ENCODE results near the gene ZNF710. TPM values are rescaled to one million over a fixed set of nuclear protein-coding genes. Genes with fewer than 3 reads are reported as not detected.

The ZNF710 gene
- total RNA-seq, 4 donors from 2014 or later: 6.6 to 13.8 (median 10.1) TPM

- Histone ChIP-seq H3K27ac (replicated peaks in 1 of 4) (no peak overlapping the region), H3K36me3 (no peaks in the 10 kb centered on the region), H3K4me1 (peaks cover 13 to 15% (median 13%) of the 10 kb centered on the region in 4 donors), H3K4me3 (no peak overlapping the region), H3K27me3 (no peaks in the 10 kb centered on the region), H3K9me3 (no peaks in the 10 kb centered on the region)
- intact Hi-C loops (cut with DNase I): no loop called here
- TF ChIP-seq CTCF (IDR thresholded peaks at IDR 0.05) (no peak), POLR2AphosphoS5 (IDR thresholded peaks at IDR 0.05) (no peak), POLR2A (IDR thresholded peaks at IDR 0.05; ENCODE audit: low read depth) (no peak), EP300 (IDR thresholded peaks at IDR 0.05) (no peak)
- DNase-seq (ENCODE audit: extremely low spot score): no peak
These were observed 123.4 kb downstream of the ZNF710 start for GRCh38 chr15:90124507-90124906.

- no peak for DNase-seq (ENCODE audit: extremely low spot score)
- 79% methylated on average over 6 of the region's 6 CpGs for WGBS
- intact Hi-C loops (cut with DNase I): no loop called here
- Histone ChIP-seq H3K9me3 (no peaks in the 10 kb centered on the region), H3K4me1 (peaks cover 13 to 15% (median 13%) of the 10 kb centered on the region in 4 donors), H3K4me3 (no peak overlapping the region), H3K36me3 (no peaks in the 10 kb centered on the region), H3K27me3 (no peaks in the 10 kb centered on the region), H3K27ac (replicated peaks in 1 of 4) (peak overlapping the region in 1 of 4 donors; percentile 44)
- no peak for TF ChIP-seq POLR2AphosphoS5 (IDR thresholded peaks at IDR 0.05)
- TF ChIP-seq CTCF (IDR thresholded peaks at IDR 0.05): no peak
- no peak for TF ChIP-seq EP300 (IDR thresholded peaks at IDR 0.05)
- no peak for TF ChIP-seq POLR2A (IDR thresholded peaks at IDR 0.05; ENCODE audit: low read depth)
These were observed 124.9 kb downstream of the ZNF710 start for GRCh38 chr15:90126022-90126421.

DNA sequence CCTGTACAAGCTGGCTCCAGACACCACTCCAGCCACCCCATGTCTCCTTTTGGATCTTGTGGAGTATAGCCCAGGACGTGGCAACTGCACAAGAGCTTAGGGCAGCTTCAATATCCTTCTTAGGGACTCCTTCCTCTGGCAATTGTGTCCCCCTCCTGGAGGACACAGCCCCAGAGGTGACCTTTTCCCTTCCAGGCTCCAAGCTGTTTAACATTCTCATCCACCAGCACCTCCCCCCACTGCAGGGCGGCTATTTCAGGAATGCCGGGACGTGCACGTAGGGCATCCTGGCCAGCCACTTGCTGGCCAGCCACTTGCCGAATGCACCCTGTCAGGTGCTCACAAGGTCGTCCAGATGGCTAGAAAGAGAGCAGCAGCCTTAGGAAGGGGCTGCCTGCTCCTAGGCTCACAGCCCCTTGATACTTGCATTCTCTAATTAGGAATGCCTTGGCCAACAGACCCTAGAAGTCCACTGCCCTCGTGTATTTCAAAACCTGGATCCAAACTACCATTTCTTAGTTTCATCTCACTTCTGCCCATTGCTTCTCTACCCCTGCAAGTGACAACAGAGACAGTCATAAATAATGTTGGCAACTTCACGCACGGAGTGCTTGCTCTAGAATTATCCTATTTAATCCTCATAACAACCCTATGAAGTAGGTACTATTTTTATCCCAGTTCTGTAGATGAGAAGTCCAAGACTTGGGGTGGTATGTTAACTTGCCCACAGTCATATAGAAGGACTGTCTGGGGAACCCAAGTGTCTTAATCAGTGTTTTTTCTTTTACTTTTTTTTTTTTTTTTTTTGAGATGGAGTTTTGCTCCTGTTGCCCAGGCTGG, 125.7 kb downstream of the ZNF710 start:
- intact Hi-C loops (cut with DNase I): no loop called here
- Histone ChIP-seq H3K27me3 (no peaks in the 10 kb centered on the region), H3K4me1 (peaks cover 13 to 15% (median 13%) of the 10 kb centered on the region in 4 donors), H3K36me3 (no peaks in the 10 kb centered on the region), H3K4me3 (no peak overlapping the region), H3K9me3 (no peaks in the 10 kb centered on the region), H3K27ac (replicated peaks in 1 of 4) (peak overlapping the region; percentile 42 to 63 (median 48))
- no peak for DNase-seq (ENCODE audit: extremely low spot score)
- TF ChIP-seq POLR2A (IDR thresholded peaks at IDR 0.05; ENCODE audit: low read depth) (no peak), POLR2AphosphoS5 (IDR thresholded peaks at IDR 0.05) (peak; percentile 30 to 34), CTCF (IDR thresholded peaks at IDR 0.05) (no peak), EP300 (IDR thresholded peaks at IDR 0.05) (peak; percentile 16)
- 19% methylated on average over 10 of the region's 10 CpGs for WGBS

DNA sequence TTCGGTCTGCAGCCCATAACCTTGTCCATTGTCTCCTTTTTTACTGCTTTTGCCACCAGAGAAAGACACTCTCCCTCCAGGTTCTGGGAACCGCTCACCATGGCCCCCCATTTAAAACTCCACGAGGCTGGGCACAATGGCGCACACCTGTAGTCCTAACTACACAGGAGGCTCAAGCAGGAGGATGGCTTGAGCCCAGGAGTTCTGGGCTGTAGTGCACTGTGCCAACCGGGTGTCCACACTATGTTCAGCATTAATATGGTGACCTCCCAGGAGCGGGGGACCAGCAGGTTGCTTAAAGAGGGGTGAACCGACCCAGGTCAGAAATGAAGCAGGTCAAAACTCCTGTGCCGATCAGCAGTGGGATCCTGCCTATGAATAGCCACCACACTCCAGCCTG, 129.2 kb downstream of the ZNF710 start:
- Histone ChIP-seq H3K9me3 (no peaks in the 10 kb centered on the region), H3K27me3 (no peaks in the 10 kb centered on the region), H3K4me1 (peaks cover 13 to 14% (median 13%) of the 10 kb centered on the region in 4 donors), H3K4me3 (no peak overlapping the region), H3K36me3 (no peaks in the 10 kb centered on the region), H3K27ac (replicated peaks in 1 of 4) (no peak overlapping the region)
- 92% methylated on average over 8 of the region's 8 CpGs for WGBS
- no peak for TF ChIP-seq EP300 (IDR thresholded peaks at IDR 0.05)
- TF ChIP-seq POLR2AphosphoS5 (IDR thresholded peaks at IDR 0.05): no peak
- no peak for TF ChIP-seq POLR2A (IDR thresholded peaks at IDR 0.05; ENCODE audit: low read depth)
- TF ChIP-seq CTCF (IDR thresholded peaks at IDR 0.05): no peak
- DNase-seq (ENCODE audit: extremely low spot score): no peak
- intact Hi-C loops (cut with DNase I): no loop called here

Small RNA genes within 50 kb of the gene (small RNA-seq; reads per million reads assigned to genes)
- gene MIR3174 (1.5 to 2.2 (median 1.7) reads per million in 3 donors), gene RF00066 (0 reads per million in 3 donors)

Other genes with a start within 250 kb of the ZNF710 start
- gene MESP2, start 225.0 kb upstream of the ZNF710 start, total RNA-seq: not detected
- gene ANPEP, start 186.5 kb upstream of the ZNF710 start, total RNA-seq: 10 to 100 TPM in 2 of 4 donors, 1 to 10 TPM in 2; 7.5 to 22.0 (median 14.4) TPM
- 10 to 100 TPM; 26.8 to 43.2 (median 37.3) TPM for gene AP3S2, start 107.3 kb upstream of the ZNF710 start, total RNA-seq
- 10 to 100 TPM; 19.9 to 26.6 (median 25.4) TPM for gene ARPIN, start 88.4 kb upstream of the ZNF710 start, total RNA-seq
- gene IDH2, start 101.1 kb downstream of the ZNF710 start, total RNA-seq: 100 to 1,000 TPM; 119 to 228 (median 171) TPM
- 10 to 100 TPM; 30.7 to 68.3 (median 43.4) TPM for gene SEMA4B, start 200.0 kb downstream of the ZNF710 start, total RNA-seq
- gene CIB1, start 232.6 kb downstream of the ZNF710 start, total RNA-seq: 10 to 100 TPM; 27.2 to 49.0 (median 33.8) TPM
- gene GDPGP1, start 232.9 kb downstream of the ZNF710 start, total RNA-seq: 1 to 10 TPM; 3.8 to 7.4 (median 5.3) TPM
- under 1 TPM in 2 of 4 donors, not detected in 2; 0.32 to 0.42 TPM for gene TTLL13, start 248.2 kb downstream of the ZNF710 start, total RNA-seq

Data from esophagus muscularis mucosa (tissue), 4 donors.